AG10803 (cell line): ENCODE results near the gene CTAGE9.
"Not testable (repeated sequence)": the region's sequence is repeated elsewhere in the genome, so short reads cannot be mapped to it uniquely, and the experiment has no call there.

Experiments used
- DNase-seq: peaks from one replicate; pipeline ENCODE4 v3.0.0; 2010; ENCODE audit warnings: low read depth
- H3K4me3 ChIP-seq: 2 replicates; pipeline ENCODE4 v1.5.1; 2011; ENCODE audit warnings: mild to moderate bottlenecking, low read length, control low read depth
- TF ChIP-seq, protein P1 (sequence below): conservative IDR thresholded peaks from 2 replicates; pipeline ENCODE4 v1.5.1; 2011; ENCODE audit warnings: mild to moderate bottlenecking, low read length, control low read depth, inconsistent platforms

Gene CTAGE9

DNA sequence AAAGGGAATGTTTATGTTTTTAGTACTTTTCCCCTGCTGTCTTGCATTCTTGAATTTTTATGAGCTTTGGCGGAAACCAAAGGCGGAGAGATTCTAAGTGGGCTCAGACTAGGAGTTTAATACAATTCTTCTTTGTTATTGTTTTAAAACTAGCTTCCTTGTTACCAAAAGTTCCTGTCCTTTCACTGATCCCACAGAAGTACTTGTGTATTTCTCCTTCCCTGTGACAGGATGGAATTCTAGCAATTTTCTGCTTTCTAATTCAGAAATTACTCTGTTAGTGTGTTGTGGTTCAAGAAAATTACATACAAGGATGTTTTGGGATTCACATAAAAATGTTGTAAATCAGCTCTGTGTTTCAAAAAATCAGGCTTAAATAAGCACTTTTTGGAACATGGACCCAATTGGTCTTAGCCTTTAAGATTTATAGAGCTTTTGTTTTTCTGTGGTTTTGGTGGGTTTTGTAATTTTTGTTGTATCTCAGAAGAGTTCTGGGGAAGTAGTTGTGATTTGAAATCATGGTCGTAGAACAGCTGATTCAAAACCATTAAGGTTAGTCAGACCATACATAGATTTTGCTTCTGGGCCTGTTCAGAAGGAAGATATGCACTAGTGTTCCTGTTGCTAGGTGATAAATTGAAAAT lies 17.6 kb upstream of the CTAGE9 start:
- TF ChIP-seq, protein P1, sequence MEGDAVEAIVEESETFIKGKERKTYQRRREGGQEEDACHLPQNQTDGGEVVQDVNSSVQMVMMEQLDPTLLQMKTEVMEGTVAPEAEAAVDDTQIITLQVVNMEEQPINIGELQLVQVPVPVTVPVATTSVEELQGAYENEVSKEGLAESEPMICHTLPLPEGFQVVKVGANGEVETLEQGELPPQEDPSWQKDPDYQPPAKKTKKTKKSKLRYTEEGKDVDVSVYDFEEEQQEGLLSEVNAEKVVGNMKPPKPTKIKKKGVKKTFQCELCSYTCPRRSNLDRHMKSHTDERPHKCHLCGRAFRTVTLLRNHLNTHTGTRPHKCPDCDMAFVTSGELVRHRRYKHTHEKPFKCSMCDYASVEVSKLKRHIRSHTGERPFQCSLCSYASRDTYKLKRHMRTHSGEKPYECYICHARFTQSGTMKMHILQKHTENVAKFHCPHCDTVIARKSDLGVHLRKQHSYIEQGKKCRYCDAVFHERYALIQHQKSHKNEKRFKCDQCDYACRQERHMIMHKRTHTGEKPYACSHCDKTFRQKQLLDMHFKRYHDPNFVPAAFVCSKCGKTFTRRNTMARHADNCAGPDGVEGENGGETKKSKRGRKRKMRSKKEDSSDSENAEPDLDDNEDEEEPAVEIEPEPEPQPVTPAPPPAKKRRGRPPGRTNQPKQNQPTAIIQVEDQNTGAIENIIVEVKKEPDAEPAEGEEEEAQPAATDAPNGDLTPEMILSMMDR = no peak
- DNase-seq = peak; percentile 77
- H3K4me3 ChIP-seq = no peak overlapping the region

- no peak for DNase-seq
- TF ChIP-seq, protein P1 = no peak
- no peak overlapping the region for H3K4me3 ChIP-seq
Observed at GRCh38 chr6:131727868-131728267, 17.1 kb upstream of the CTAGE9 start.

- TF ChIP-seq, protein P1 = no peak
- no peak for DNase-seq
- no peak overlapping the region for H3K4me3 ChIP-seq
Observed at GRCh38 chr6:131727467-131727866, 16.6 kb upstream of the CTAGE9 start.

DNA sequence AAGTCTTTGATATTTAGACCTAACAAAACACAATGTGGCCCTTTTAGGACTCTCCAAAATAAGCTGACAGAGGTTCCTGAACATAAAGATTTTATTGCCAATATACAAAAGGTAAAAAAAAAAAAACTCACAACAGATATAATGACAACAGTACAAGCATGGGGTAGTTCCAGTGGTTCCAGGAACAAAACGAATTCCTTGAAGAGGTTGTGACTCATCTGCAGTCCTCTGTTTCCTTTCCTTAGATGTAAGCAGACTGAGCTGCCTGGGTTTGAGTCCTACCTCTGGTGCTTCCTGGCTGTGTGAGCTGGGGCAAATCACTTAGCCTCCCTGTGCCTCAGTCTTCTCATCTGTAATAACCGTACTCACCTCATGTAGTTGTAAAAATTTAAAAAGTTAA lies 13.3 kb upstream of the CTAGE9 start:
- H3K4me3 ChIP-seq = no peak overlapping the region
- TF ChIP-seq, protein P1 = no peak
- DNase-seq = no peak

- DNase-seq = no peak
- TF ChIP-seq, protein P1 = no peak
- H3K4me3 ChIP-seq = no peak overlapping the region
Observed at GRCh38 chr6:131721161-131721560, 10.3 kb upstream of the CTAGE9 start.

DNA sequence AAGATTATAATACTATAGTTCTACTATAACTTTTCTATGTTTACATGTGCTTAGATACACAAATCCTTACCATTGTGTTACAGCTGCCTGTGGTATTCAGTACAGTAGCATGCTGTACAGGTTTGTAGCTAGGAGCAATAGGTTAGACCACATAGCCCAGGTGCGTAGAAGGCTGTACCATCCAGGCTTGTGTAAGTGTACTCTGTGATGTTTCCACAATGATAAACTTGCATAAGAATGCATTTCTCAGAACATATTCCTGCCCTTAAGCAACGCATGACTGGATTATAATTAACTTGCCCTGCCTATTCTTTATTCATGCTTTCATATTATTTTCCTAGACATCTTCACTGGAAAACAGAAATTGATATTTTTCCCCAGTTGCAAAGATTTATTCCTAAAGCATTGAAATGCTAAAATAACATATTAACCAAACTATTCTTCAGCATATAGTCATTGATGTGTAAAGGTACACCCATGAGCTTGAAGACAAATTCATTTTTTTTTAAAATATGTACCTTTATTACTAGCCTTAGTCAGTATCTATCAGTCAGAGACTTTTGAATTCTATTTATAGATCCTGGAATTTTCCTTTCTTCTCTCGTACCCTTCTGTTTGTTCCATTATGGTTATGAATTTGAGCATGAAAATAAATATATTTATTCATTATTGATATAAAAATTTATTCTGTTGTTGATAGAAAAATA lies 7.2 kb upstream of the CTAGE9 start:
- no peak overlapping the region for H3K4me3 ChIP-seq
- TF ChIP-seq, protein P1 = no peak
- no peak for DNase-seq

DNA sequence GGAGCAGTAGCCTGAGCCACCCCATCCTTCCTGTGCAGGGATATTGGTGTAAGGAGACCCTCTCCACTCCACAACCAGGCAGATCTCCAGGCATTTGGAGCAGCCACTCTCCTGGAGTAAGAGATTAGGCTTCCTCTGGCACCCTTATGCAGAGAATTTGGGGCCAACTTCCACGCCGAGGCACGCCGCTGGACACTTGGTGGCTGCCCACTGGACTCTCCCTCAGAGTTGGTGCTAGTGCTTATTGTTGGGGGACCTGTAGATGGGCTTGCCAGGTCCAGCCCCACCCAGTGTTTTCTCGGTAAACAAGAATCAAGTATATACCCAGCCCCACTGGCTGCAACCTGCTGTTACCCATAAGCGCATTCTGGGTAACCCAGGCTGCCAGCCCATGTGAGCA lies 4.8 kb upstream of the CTAGE9 start:
- H3K4me3 ChIP-seq, DNase-seq: not testable (repeated sequence)

DNA sequence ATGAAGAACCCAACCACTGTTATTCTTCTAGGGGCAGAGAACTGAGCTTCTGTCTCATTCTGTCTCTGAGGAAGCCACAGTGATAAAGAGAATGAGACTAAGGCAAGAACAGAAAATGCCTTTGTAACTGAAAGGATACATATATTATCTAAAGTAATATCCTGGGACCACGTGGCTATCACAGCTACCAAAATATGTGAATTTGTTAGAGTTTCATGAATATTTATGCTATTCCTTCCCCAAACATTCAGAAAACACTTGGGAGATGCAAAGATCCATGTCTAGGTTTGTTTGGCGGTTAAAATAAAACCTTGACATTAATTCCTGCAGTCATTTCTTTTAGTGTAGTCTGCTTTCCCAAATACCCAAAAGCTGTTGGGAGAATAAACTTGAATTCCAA lies 6.9 kb downstream of the CTAGE9 start:
- not testable (repeated sequence) for H3K4me3 ChIP-seq, DNase-seq

DNA sequence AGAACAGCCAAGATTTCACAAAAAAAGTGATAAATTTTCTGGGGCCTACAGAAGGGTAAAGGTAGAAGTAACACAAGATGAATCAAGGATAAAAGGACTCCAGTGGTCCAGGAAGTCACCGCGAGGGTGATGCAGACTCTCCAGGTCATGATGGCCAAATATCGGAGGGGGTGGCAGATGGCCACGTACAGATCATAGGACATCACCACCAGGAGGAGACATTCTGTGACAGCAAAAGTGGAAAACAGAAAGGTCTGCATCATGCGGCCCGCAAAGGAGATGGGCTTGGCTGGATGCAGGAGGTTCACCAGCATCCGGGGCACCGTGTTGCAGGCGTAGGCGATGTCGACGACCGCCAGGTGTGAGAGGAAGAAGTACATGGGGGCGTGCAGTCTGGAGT lies 10.0 kb downstream of the CTAGE9 start:
- DNase-seq = not testable (repeated sequence)

More for the DNA sequence above, 10.0 kb downstream of the CTAGE9 start:
- H3K4me3 ChIP-seq = not testable (repeated sequence)
